ENCODE measurements around the gene NT5DC4.

- TF ChIP-seq CTCF (conservative IDR thresholded peaks at IDR 0.05; ENCODE audit: low read depth, low read length) (no peak), EZH2phosphoT487 (IDR thresholded peaks at IDR 0.05; ENCODE audit: borderline replicate concordance, low read length) (no peak)
Measured at GRCh38 chr2:112673008-112673407, 47.8 kb upstream of the NT5DC4 start.

All from PC-3 (cell line).